ENCODE data around the gene KHDRBS1.
"Not testable (repeated sequence)": the region's sequence is repeated elsewhere in the genome, so short reads cannot be mapped to it uniquely, and the experiment has no call there.

The KHDRBS1 gene

DNA sequence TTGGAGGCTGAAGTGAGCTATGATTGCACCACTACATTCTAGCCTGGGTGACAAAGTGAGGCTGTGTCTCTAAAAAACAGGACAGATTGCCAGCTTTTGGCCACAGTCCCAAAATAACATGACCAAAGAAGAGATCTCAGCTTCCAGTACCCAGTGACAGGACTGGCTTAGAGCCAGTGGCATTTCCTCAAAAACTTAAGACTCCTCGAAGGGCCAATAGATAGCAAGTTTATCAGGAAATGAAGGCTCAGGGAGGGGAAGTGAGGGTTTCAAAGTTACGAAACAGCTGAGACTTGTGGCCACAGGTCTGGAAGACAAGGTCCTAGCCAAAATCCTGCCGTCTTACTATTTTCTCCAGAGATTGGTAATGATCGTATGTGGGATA lies 52.8 kb downstream of the KHDRBS1 start:
- DNase-seq = no peak

DNA sequence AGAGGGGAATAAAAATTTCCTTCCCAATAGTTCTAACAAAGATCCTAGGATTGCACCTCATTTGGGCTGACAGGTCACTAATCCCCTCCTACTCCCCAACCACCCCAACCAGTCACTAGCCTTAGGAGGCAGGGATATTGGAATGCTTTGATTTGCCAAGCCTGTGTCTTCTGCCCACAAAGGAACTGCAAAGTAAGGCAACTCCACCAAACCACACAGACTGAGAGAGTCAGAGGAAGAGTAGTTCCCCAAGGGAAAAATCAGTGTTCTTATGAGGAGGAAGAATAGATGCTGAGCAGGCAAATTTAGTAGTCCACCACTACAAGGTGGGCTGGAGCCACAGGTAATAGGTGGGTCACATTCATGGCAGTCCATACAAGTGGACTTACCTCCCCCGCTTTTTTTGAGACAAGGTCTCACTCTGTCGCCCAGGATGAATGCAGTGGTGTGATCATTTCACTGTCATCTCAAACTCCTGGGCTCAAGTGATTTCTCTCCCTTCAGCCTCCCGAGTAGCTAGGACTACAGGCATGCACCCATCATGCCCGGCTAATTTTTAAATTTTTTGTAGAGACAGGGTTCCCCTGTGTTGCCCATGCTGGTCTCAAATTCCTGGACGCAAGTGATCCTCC lies 55.4 kb downstream of the KHDRBS1 start:
- DNase-seq = no peak

DNA sequence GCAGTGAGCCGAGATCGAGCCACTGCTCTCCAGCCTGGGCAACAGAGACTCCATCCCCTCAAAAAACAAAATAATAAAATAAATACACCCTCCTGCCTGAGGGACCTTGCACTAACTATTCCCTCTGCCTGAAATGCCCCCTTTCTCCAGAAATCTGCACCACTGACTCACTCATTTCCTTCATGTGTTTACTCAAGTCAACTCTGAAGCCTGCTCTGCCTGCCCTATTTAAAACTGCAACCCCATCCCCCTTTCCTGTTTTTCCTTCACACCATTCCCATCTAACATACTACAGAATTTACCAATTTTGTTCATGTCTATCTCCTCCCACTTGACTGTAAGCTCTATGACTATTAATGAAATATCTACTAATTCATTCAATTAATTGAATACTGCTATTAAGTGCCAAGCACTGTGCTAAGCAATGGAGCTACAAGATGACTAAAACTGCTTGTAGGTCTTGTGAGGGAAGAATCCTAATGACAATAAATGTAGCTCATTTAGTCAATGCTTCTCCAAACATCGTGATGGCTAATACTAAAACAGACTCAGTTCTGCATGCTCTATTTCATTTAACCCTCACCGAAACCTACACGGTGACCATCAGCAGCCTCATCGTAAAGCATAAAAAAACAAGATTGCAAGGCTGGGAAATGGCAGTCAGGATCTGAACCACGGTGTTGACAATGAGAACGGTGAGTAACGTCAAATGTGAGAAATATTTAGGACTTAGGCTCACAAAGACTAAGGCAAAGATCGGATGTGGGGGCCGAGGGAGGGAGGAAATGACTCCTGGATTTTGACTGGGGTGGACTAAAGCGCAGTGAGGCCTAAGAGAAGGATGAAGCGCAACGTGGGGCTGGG lies 58.3 kb downstream of the KHDRBS1 start:
- no peak for DNase-seq

DNA sequence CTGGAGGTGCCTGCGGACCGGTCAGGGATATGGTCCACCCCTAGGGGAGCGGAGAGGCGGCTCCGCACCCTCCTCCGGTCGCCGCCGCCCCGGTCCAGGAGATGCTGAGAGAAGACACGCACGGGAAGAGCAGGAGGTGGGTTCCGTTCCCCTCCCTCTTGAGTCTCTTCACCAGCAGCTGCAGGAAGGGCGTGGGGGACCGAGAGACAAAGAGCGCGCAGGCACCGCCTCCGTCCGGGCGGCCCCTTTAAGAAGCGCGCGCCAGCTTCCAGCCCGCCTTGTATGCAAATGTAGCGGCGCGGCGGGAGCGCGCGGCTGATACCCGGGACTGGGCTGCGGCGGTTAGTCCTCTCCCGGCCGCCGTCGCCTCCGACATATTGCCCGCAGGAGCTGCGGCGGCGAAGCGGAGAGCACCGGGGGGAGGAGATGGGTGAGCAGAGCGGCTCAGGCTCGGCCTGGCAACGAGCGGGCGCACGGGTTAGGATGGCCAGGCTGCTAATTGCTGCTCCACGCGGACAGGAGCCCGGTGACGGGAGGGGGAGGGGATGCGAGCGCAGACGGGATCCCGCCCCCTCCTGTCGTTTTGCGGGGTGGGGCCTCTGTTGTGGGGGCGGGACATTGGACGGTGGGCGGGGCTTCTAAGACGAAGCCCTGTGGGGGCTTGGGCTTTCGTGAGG lies 59.1 kb downstream of the KHDRBS1 start, which contains the start of gene TMEM39B:
TMEM39B (plus strand) TSS at position 318 of the 677 bp plus-strand sequence; CDS start at position 427, 109 bp downstream.
- peak; percentile 93 for DNase-seq

DNA sequence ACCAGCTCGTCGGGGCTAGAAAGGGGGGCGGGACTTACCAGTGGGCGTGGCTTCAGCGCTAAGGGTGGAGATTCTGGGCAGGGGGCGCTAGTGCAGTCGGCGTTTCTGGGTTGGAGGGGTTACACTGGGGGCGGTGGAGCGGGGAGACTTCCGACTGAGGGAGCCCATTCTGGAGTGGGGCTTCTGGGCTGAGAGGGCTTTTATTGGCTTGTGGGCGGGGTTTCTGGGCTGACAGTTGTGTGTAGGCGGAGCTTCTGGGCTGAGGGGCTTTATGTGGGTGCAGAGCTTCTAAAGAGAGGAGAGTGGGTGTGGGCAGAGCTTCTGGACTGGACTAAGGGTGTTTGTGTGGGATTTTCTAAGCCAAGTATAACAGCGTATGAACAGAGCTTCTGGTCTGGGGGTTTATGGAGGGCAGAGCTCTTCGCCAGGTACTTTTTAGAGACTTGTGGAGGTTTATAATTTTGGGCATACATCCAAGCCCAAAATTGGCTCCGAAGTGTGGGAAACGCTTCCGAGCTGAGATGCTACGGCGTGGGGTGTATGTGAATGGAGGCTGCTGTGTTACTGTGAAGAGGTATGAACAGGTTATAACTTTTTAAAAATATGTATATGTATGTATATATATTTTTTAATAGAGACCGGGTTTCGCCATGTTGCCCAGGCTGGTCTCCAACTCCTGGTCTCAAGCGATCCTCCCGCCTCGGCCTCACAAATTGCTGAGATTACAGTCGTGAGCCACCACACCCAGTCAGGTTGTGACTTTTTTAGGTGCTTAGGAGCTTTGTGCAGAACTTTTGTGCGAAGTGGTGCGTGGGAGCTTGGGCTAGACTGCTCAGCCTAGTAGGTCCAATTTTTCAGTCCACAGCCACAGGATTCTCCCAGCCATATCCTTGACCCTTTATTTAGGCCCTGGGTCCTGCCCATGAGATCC lies 59.9 kb downstream of the KHDRBS1 start:
- no peak for DNase-seq

DNA sequence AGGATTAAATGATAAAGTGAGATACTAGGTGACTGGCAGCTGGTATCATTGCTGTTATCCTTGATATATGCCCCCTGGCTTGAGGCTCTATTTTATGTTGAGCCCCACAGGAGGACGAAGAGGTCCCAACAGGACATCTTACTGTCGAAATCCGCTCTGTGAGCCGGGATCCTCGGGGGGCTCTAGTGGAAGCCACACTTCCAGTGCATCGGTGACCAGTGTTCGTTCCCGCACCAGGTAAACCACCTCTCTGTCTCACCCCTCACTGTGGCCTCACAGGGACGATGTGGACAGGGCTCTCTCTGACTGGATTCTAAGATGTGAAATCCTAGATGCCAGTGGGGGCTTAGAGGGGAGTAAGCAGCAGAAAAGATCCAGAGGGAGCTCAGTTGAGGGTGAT lies 61.2 kb downstream of the KHDRBS1 start:
- DNase-seq = no peak

DNA sequence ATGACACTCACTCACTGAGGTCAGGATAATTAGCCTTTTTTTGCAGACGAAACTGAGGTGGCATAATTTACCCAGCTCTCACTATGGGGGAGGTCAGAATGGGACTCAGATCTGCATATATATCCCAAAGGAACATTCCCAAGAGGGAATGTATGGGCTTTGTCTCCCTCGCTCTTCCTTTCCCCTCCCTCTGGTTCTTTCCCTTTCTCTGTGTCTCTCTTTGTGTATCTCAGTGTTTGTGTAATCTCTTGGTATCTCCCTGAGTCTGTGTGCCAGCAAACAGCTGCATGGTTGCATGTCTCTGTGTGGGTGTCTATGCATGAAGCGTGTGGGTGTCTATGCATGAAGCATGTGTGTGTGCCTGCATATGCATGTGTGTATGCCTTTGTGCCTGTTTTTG lies 63.8 kb downstream of the KHDRBS1 start:
- DNase-seq = no peak

DNA sequence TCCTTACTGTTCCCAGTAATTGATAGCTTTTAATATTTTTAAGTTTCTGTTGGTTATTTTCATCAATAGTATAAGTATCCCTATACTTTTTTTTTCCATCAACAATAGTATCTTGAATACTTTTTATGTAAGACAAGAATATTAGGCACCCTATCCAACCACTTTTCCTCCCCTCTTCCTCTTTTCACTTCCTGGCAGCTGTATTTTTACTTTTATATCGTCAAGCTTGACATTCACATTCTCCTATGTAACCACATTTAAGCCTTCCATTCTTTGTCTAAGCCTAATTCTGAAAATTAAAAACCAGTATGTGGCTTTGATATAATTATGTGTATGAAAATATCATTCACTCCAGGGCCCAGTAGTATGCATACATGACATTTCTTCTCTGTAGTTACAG lies 68.4 kb downstream of the KHDRBS1 start:
- DNase-seq = no peak

DNA sequence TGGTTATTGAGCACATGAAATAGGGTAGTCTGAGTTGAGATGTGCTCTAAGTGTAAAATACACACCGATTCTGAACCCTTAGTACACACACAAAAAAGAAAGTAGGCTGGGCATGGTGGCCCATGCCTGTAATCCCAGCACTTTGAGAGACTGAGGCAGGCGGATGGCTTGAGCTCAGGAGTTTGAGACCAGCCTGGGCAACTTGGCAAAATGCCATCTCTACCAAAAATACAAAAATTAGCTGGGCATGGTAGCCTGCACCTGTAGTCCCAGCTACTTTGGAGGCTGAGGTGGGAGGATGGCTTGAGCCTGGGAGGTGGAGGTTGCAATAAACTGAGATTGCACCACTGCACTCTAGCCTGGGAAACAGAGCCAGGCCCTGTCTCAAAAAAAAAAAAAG lies 72.7 kb downstream of the KHDRBS1 start:
- DNase-seq = not testable (repeated sequence)

DNA sequence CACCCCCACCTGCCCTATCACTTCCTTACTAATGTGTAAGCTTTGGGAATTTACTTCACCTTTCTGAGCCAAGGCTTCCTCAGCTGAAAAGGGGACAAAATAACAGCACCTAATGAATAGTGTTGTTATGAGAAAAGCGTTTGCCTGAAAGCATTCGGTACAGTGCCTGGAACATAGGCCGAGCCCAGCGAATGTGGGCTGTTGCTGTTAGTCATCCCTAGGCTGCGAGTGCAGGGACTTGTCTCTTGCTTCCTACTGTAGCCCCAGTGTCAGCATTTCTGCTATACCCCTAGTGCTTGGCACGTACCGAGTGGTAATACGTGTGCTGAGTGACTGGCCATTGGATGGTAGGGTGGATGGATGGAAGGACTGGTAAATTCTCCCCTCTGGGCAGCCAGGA lies 77.5 kb downstream of the KHDRBS1 start:
- no peak for DNase-seq

DNA sequence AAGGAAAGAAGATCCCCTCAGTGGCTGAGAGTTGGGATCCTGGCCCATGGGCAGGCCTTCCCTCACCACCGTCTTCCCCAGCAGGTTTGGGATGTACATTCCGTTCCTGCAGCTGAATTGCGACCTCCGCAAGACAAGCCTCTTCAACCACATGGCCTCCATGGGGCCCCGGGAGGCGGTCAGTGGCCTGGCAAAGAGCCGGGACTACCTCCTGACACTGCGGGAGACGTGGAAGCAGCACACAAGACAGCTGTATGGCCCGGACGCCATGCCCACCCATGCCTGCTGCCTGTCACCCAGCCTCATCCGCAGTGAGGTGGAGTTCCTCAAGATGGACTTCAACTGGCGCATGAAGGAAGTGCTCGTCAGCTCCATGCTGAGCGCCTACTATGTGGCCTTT lies 77.9 kb downstream of the KHDRBS1 start:
- DNase-seq = no peak

Data from activated naive CD4-positive, alpha-beta T cell treated with Interleukin-2 at 50 U/mL for 16 hours (primary cell).